OCI-LY7 (cell line): Measurements from ENCODE around the gene ADM5. TPM values are rescaled to one million over a fixed set of nuclear protein-coding genes. Genes with fewer than 3 reads are reported as not detected.

Experiments used
- BruUV-seq: library from RNA; stranded (reverse); fragments of 400-500 nt; replicated peaks from 2 replicates; lab custom pipeline; 2021; lab: Mats Ljungman, UMichigan
- CTCF ChIA-PET: fragments of 300-600 bp; sonication (Branson Sonifier 250); formaldehyde crosslinking; loops from one replicate; lab custom pipeline; 2022; ENCODE audit warnings: antibody characterized with exemption; ENCODE audit not compliant: unreplicated experiment; lab: Charles Lee
- POLR2A ChIA-PET: fragments of 300-600 bp; sonication (Branson Sonifier 250); formaldehyde crosslinking; loops from one replicate; lab custom pipeline; 2022; ENCODE audit warnings: antibody characterized with exemption; lab: Charles Lee
- DNase-seq: peaks from one replicate; pipeline ENCODE4 v3.0.0-alpha.2; 2015; ENCODE audit warnings: low spot score
- H2AFZ ChIP-seq: fragments of 200-600 bp; sonication (generic), shearing (Covaris generic); 2 replicates; pipeline ENCODE4 v1.6.1; 2014; ENCODE audit warnings: mild to moderate bottlenecking, antibody characterized with exemption, low read length, moderate library complexity
- H3K27ac ChIP-seq: fragments of 200-600 bp; sonication (generic); 2 replicates; pipeline ENCODE4 v1.5.1; 2014; ENCODE audit warnings: mixed run types, low read depth, mild to moderate bottlenecking, moderate library complexity, low read length, inconsistent platforms; ENCODE audit not compliant: poor library complexity, severe bottlenecking
- H3K36me3 ChIP-seq: fragments of 200-600 bp; sonication (generic); 2 replicates; pipeline ENCODE4 v1.6.1; 2014; ENCODE audit warnings: mild to moderate bottlenecking, antibody characterized with exemption, low read length, moderate library complexity, mixed read lengths; ENCODE audit not compliant: insufficient read depth
- H3K4me1 ChIP-seq: fragments of 200-600 bp; sonication (generic); 2 replicates; pipeline ENCODE4 v1.5.1; 2014; ENCODE audit warnings: mild to moderate bottlenecking, low read length; ENCODE audit not compliant: insufficient read depth, poor library complexity, severe bottlenecking
- H3K4me2 ChIP-seq: fragments of 200-600 bp; sonication (generic); 2 replicates; pipeline ENCODE4 v1.6.1; 2014; ENCODE audit warnings: mild to moderate bottlenecking, low read length
- H3K4me3 ChIP-seq: fragments of 200-600 bp; sonication (generic); 2 replicates; pipeline ENCODE4 v1.5.1; 2014; ENCODE audit warnings: mild to moderate bottlenecking, low read depth, low read length; ENCODE audit not compliant: poor library complexity, severe bottlenecking
- H3K79me2 ChIP-seq: fragments of 200-600 bp; sonication (generic); 2 replicates; pipeline ENCODE4 v1.6.1; 2016; ENCODE audit warnings: low read depth, mild to moderate bottlenecking, low read length, moderate library complexity, mixed read lengths; ENCODE audit not compliant: insufficient read depth
- H3K9me2 ChIP-seq: fragments of 200-600 bp; sonication (generic); 2 replicates; pipeline ENCODE4 v1.6.1; 2016; ENCODE audit warnings: mild to moderate bottlenecking, low read length, mixed read lengths; ENCODE audit not compliant: insufficient read depth
- H3K9me3 ChIP-seq: fragments of 200-600 bp; sonication (generic); 2 replicates; pipeline ENCODE4 v1.6.1; 2014; ENCODE audit warnings: mild to moderate bottlenecking, mixed run types, low read length, mixed read lengths
- H4K20me1 ChIP-seq: fragments of 200-600 bp; sonication (generic); 2 replicates; pipeline ENCODE4 v1.6.1; 2014; ENCODE audit warnings: mild to moderate bottlenecking, antibody characterized with exemption, low read length, moderate library complexity, mixed read lengths; ENCODE audit not compliant: insufficient read depth
- EZH2phosphoT487 ChIP-seq: fragments of 200-600 bp; sonication (generic); IDR thresholded peaks from 2 replicates; pipeline ENCODE4 v1.6.1; 2018; ENCODE audit warnings: low read depth, borderline replicate concordance, mild to moderate bottlenecking, mixed run types, antibody characterized with exemption, low read length, moderate library complexity, mixed read lengths
- intact Hi-C: fragments of 100-400 bp; cut with micrococcal nuclease; formaldehyde crosslinking; loops from one replicate; pipeline ENCODE4 v1.10.0; 2022; ENCODE audit not compliant: unreplicated experiment
- microRNA-seq: library from miRNA; unstranded; fragments of <30 nt; microRNA quantifications from one replicate; pipeline ENCODE4 v1.2.0, GENCODE V29; 2022; ENCODE audit warnings: borderline replicate concordance
- small RNA-seq: library from RNA; depleted of rRNA; stranded (forward); fragments of <200 nt; gene quantifications from one replicate; pipeline ENCODE3, GENCODE V24; 2014
- total RNA-seq, 2 experiments: library from RNA; depleted of rRNA in 1 of 2; stranded (reverse); fragments of >200 nt in 1 of 2; shearing (Covaris generic) in 1 of 2; gene quantifications; 2 replicates each; pipeline ENCODE4 v1.2.3, GENCODE V29; 2014 to 2022
- TF ChIP-seq, protein P1 (sequence below): fragments of 200-600 bp; sonication (generic); conservative IDR thresholded peaks from 2 replicates; pipeline ENCODE4 v1.5.1; 2014; ENCODE audit warnings: mild to moderate bottlenecking, antibody characterized with exemption, low read length, moderate library complexity, mixed read lengths

The ADM5 gene
- total RNA-seq, 2 experiments from 2014 or later: 15.3 to 16.5 TPM

- POLR2A ChIA-PET: no interaction called here
- no peak for DNase-seq
Measured at GRCh38 chr19:49739098-49739497, 49.7 kb downstream of the ADM5 start.

DNA sequence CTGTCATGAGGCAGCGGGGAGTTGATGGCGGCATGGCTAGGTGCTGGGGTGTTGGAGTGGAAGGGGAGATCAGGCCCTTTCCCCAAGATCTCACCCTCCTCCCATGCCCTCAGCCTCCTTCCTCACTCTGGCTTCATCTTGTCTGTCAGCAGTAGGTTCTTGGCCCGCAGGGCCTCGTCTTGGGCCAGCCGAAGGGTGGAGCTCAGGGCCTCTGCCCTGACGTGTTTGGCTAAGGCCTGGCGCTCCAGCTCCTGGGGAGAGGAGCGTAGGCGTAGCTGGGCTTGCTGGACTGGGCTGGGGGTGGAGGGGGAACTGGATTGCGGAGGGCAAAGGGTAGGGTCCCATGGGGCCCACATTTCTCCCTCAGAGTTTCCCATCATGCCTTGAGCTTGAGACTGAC lies 50.5 kb downstream of the ADM5 start:
- BruUV-seq: no TSS peak
- TF ChIP-seq, protein P1, sequence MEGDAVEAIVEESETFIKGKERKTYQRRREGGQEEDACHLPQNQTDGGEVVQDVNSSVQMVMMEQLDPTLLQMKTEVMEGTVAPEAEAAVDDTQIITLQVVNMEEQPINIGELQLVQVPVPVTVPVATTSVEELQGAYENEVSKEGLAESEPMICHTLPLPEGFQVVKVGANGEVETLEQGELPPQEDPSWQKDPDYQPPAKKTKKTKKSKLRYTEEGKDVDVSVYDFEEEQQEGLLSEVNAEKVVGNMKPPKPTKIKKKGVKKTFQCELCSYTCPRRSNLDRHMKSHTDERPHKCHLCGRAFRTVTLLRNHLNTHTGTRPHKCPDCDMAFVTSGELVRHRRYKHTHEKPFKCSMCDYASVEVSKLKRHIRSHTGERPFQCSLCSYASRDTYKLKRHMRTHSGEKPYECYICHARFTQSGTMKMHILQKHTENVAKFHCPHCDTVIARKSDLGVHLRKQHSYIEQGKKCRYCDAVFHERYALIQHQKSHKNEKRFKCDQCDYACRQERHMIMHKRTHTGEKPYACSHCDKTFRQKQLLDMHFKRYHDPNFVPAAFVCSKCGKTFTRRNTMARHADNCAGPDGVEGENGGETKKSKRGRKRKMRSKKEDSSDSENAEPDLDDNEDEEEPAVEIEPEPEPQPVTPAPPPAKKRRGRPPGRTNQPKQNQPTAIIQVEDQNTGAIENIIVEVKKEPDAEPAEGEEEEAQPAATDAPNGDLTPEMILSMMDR: no peak
- TF ChIP-seq EZH2phosphoT487: no peak
- Histone ChIP-seq H2AFZ (no peak overlapping the region), H3K4me1 (no peaks in the 10 kb centered on the region), H3K4me2 (no peak overlapping the region), H3K79me2 (no peaks in the 10 kb centered on the region), H3K4me3 (no peak overlapping the region), H3K27ac (no peak overlapping the region), H3K9me2 (no peaks in the 10 kb centered on the region), H3K36me3 (no peaks in the 10 kb centered on the region), H4K20me1 (no peaks in the 10 kb centered on the region), H3K9me3 (no peaks in the 10 kb centered on the region)
- ChIA-PET CTCF (no interaction called here), POLR2A (no interaction called here)
- DNase-seq: no peak
- intact Hi-C loops: no loop called here

More at GRCh38 chr19:49739098-49739497, 49.7 kb downstream of the ADM5 start:
- no peak overlapping the region for H3K4me2 ChIP-seq
- no peaks in the 10 kb centered on the region for H4K20me1 ChIP-seq
- TF ChIP-seq, protein P1: no peak
- TF ChIP-seq EZH2phosphoT487: no peak
- no peaks in the 10 kb centered on the region for H3K9me2 ChIP-seq
- H3K79me2 ChIP-seq: no peaks in the 10 kb centered on the region
- intact Hi-C loops: no loop called here
- no peaks in the 10 kb centered on the region for H3K36me3 ChIP-seq
- no peak overlapping the region for H3K4me3 ChIP-seq
- H3K4me1 ChIP-seq: no peaks in the 10 kb centered on the region
- BruUV-seq: no TSS peak
- no peak overlapping the region for H2AFZ ChIP-seq
- H3K27ac ChIP-seq: no peak overlapping the region
- no peaks in the 10 kb centered on the region for H3K9me3 ChIP-seq
- CTCF ChIA-PET: no interaction called here

Small RNA genes lying within 50 kb of the gene (microRNA-seq; reads per million reads assigned to microRNA genes)
- not detected for gene MIR5088

Small RNA genes lying within 50 kb of the gene (small RNA-seq; reads per million reads assigned to genes)
- 0.42 reads per million for gene MIR5088

Other genes with a start within 250 kb of the ADM5 start
- 0.13 and 1.3 TPM in 2 replicates for gene SLC17A7, start 248.1 kb upstream of the ADM5 start, total RNA-seq (2014; rRNA removed; shearing (Covaris generic))
- 1.3 and 1.5 TPM in 2 replicates for gene SLC17A7, start 248.1 kb upstream of the ADM5 start, total RNA-seq (2022)
- gene PIH1D1, start 237.8 kb upstream of the ADM5 start, total RNA-seq (2014; rRNA removed; shearing (Covaris generic)): 114 and 117 TPM in 2 replicates
- 93.2 and 95.5 TPM in 2 replicates for gene PIH1D1, start 237.8 kb upstream of the ADM5 start, total RNA-seq (2022)
- gene ALDH16A1, start 236.4 kb upstream of the ADM5 start, total RNA-seq (2014; rRNA removed; shearing (Covaris generic)): 39.5 and 55.4 TPM in 2 replicates
- 26.0 and 30.6 TPM in 2 replicates for gene ALDH16A1, start 236.4 kb upstream of the ADM5 start, total RNA-seq (2022)
- 8.2 and 10.1 TPM in 2 replicates for gene FLT3LG, start 215.4 kb upstream of the ADM5 start, total RNA-seq (2014; rRNA removed; shearing (Covaris generic))
- gene FLT3LG, start 215.4 kb upstream of the ADM5 start, total RNA-seq (2022): 8.4 and 11.7 TPM in 2 replicates
- 6,720 and 8,461 TPM in 2 replicates for gene RPL13A, start 202.0 kb upstream of the ADM5 start, total RNA-seq (2014; rRNA removed; shearing (Covaris generic))
- 2,999 and 3,606 TPM in 2 replicates for gene RPL13A, start 202.0 kb upstream of the ADM5 start, total RNA-seq (2022)
- 6,180 and 6,539 TPM in 2 replicates for gene RPS11, start 193.2 kb upstream of the ADM5 start, total RNA-seq (2014; rRNA removed; shearing (Covaris generic))
- 2,366 and 2,673 TPM in 2 replicates for gene RPS11, start 193.2 kb upstream of the ADM5 start, total RNA-seq (2022)
- gene FCGRT, start 176.9 kb upstream of the ADM5 start, total RNA-seq (2014; rRNA removed; shearing (Covaris generic)): 19.4 and 20.9 TPM in 2 replicates
- gene FCGRT, start 176.9 kb upstream of the ADM5 start, total RNA-seq (2022): 10.7 and 11.6 TPM in 2 replicates
- 0.77 and 1.4 TPM in 2 replicates for gene RCN3, start 161.6 kb upstream of the ADM5 start, total RNA-seq (2014; rRNA removed; shearing (Covaris generic))
- 1.3 and 2.1 TPM in 2 replicates for gene RCN3, start 161.6 kb upstream of the ADM5 start, total RNA-seq (2022)
- gene NOSIP, start 109.0 kb upstream of the ADM5 start, total RNA-seq (2014; rRNA removed; shearing (Covaris generic)): 74.7 and 84.0 TPM in 2 replicates
- 35.1 and 42.7 TPM in 2 replicates for gene NOSIP, start 109.0 kb upstream of the ADM5 start, total RNA-seq (2022)
- 2.7 and 4.7 TPM in 2 replicates for gene PRRG2, start 108.3 kb upstream of the ADM5 start, total RNA-seq (2014; rRNA removed; shearing (Covaris generic))
- 2.4 TPM in 2 replicates for gene PRRG2, start 108.3 kb upstream of the ADM5 start, total RNA-seq (2022)
- gene PRR12, start 98.4 kb upstream of the ADM5 start, total RNA-seq (2014; rRNA removed; shearing (Covaris generic)): 5.1 and 6.5 TPM in 2 replicates
- gene PRR12, start 98.4 kb upstream of the ADM5 start, total RNA-seq (2022): 32.8 and 40.0 TPM in 2 replicates
- gene RRAS, start 49.5 kb upstream of the ADM5 start, total RNA-seq (2014; rRNA removed; shearing (Covaris generic)): 3.4 and 4.7 TPM in 2 replicates
- gene RRAS, start 49.5 kb upstream of the ADM5 start, total RNA-seq (2022): 5.4 and 5.5 TPM in 2 replicates
- 12.4 and 15.0 TPM in 2 replicates for gene SCAF1, start 47.4 kb upstream of the ADM5 start, total RNA-seq (2014; rRNA removed; shearing (Covaris generic))
- 43.4 and 44.0 TPM in 2 replicates for gene SCAF1, start 47.4 kb upstream of the ADM5 start, total RNA-seq (2022)
- gene IRF3, start 23.7 kb upstream of the ADM5 start, total RNA-seq (2014; rRNA removed; shearing (Covaris generic)): 116 and 117 TPM in 2 replicates
- 96.6 and 98.5 TPM in 2 replicates for gene IRF3, start 23.7 kb upstream of the ADM5 start, total RNA-seq (2022)
- 38.9 and 41.3 TPM in 2 replicates for gene BCL2L12, start 23.7 kb upstream of the ADM5 start, total RNA-seq (2014; rRNA removed; shearing (Covaris generic))
- gene BCL2L12, start 23.7 kb upstream of the ADM5 start, total RNA-seq (2022): 65.4 and 75.5 TPM in 2 replicates
- gene PRMT1, start 12.3 kb upstream of the ADM5 start, total RNA-seq (2014; rRNA removed; shearing (Covaris generic)): 403 and 412 TPM in 2 replicates
- gene PRMT1, start 12.3 kb upstream of the ADM5 start, total RNA-seq (2022): 266 and 285 TPM in 2 replicates
- gene CPT1C, start 1.5 kb downstream of the ADM5 start, total RNA-seq (2014; rRNA removed; shearing (Covaris generic)): 0.23 and 0.95 TPM in 2 replicates
- gene CPT1C, start 1.5 kb downstream of the ADM5 start, total RNA-seq (2022): 0.86 and 2.6 TPM in 2 replicates
- not detected in 2 replicates for gene TSKS, start 73.7 kb downstream of the ADM5 start, total RNA-seq (2014; rRNA removed; shearing (Covaris generic))
- gene TSKS, start 73.7 kb downstream of the ADM5 start, total RNA-seq (2022): not detected in 2 replicates
- 29.7 and 47.4 TPM in 2 replicates for gene AP2A1, start 77.4 kb downstream of the ADM5 start, total RNA-seq (2014; rRNA removed; shearing (Covaris generic))
- 46.9 and 50.4 TPM in 2 replicates for gene AP2A1, start 77.4 kb downstream of the ADM5 start, total RNA-seq (2022)
- 33.6 and 35.1 TPM in 2 replicates for gene FUZ, start 123.7 kb downstream of the ADM5 start, total RNA-seq (2014; rRNA removed; shearing (Covaris generic))
- 28.1 and 34.6 TPM in 2 replicates for gene FUZ, start 123.7 kb downstream of the ADM5 start, total RNA-seq (2022)
- gene MED25, start 128.7 kb downstream of the ADM5 start, total RNA-seq (2014; rRNA removed; shearing (Covaris generic)): 73.5 and 85.1 TPM in 2 replicates
- 111 and 146 TPM in 2 replicates for gene MED25, start 128.7 kb downstream of the ADM5 start, total RNA-seq (2022)
- gene PTOV1, start 161.6 kb downstream of the ADM5 start, total RNA-seq (2014; rRNA removed; shearing (Covaris generic)): 101 and 124 TPM in 2 replicates
- 105 and 114 TPM in 2 replicates for gene PTOV1, start 161.6 kb downstream of the ADM5 start, total RNA-seq (2022)
- 65.4 and 90.9 TPM in 2 replicates for gene PNKP, start 178.0 kb downstream of the ADM5 start, total RNA-seq (2014; rRNA removed; shearing (Covaris generic))
- gene PNKP, start 178.0 kb downstream of the ADM5 start, total RNA-seq (2022): 118 and 140 TPM in 2 replicates
- gene AKT1S1, start 187.8 kb downstream of the ADM5 start, total RNA-seq (2014; rRNA removed; shearing (Covaris generic)): 7.3 TPM in 2 replicates
- 19.8 and 21.2 TPM in 2 replicates for gene AKT1S1, start 187.8 kb downstream of the ADM5 start, total RNA-seq (2022)
- gene TBC1D17, start 188.1 kb downstream of the ADM5 start, total RNA-seq (2014; rRNA removed; shearing (Covaris generic)): 7.9 and 8.0 TPM in 2 replicates
- gene TBC1D17, start 188.1 kb downstream of the ADM5 start, total RNA-seq (2022): 24.0 and 31.1 TPM in 2 replicates
- 0.25 and 0.39 TPM in 2 replicates for gene IL4I1, start 207.3 kb downstream of the ADM5 start, total RNA-seq (2014; rRNA removed; shearing (Covaris generic))
- 1.7 and 1.8 TPM in 2 replicates for gene IL4I1, start 207.3 kb downstream of the ADM5 start, total RNA-seq (2022)
- 265 and 268 TPM in 2 replicates for gene ATF5, start 239.6 kb downstream of the ADM5 start, total RNA-seq (2014; rRNA removed; shearing (Covaris generic))
- gene ATF5, start 239.6 kb downstream of the ADM5 start, total RNA-seq (2022): 527 and 597 TPM in 2 replicates
- gene NUP62, start 239.9 kb downstream of the ADM5 start, total RNA-seq (2014; rRNA removed; shearing (Covaris generic)): 56.3 and 75.6 TPM in 2 replicates
- 70.1 and 76.3 TPM in 2 replicates for gene NUP62, start 239.9 kb downstream of the ADM5 start, total RNA-seq (2022)